Measurements from ENCODE around the gene SMAD7. TPM values are rescaled to one million over a fixed set of nuclear protein-coding genes. Genes with fewer than 3 reads are reported as not detected.
A peak's percentile ranks its signal among the peaks of the same experiment; 100 is the strongest.

The SMAD7 gene
- total and polyA plus RNA-seq, 8 donors, result 4.2 to 22.4 (median 6.8) TPM

- Histone ChIP-seq H3K4me3 (no peak overlapping the region), H3K27ac (peak overlapping the region in 1 of 4 donors; percentile 48), H3K9me3 (no peaks in the 10 kb centered on the region), H3K27me3 (no peaks in the 10 kb centered on the region), H3K36me3 (no peaks in the 10 kb centered on the region), H3K4me1 (peaks cover 0 to 11% (median 1%) of the 10 kb centered on the region in 3 donors)
- FAIRE-seq (no peak), DNase-seq (peak in 1 of 6 donors; percentile 43), ATAC-seq (no peak)
- no peak for TF ChIP-seq CTCF (IDR thresholded peaks at IDR 0.05)
- intact Hi-C loops (cut with DNase I), result no loop called here
- WGBS, 2 donors, result 87 to 97% methylated on average over 5 of the region's 5 CpGs
These were observed 53.2 kb downstream of the SMAD7 start for GRCh38 chr18:48897531-48897930.

- TF ChIP-seq CTCF (IDR thresholded peaks at IDR 0.05), result no peak
- peaks cover 0 to 6% (median 0%) of the 10 kb centered on the region in 3 donors for H3K4me1 ChIP-seq
- no peaks in the 10 kb centered on the region for H3K9me3 ChIP-seq
- 91 to 97% methylated on average over 9 of the region's 9 CpGs for WGBS, 2 donors
- no peaks in the 10 kb centered on the region for H3K36me3 ChIP-seq
- intact Hi-C loops (cut with DNase I), result no loop called here
- no peaks in the 10 kb centered on the region for H3K27me3 ChIP-seq
- peak overlapping the region in 1 of 4 donors; percentile 48 for H3K27ac ChIP-seq
- ATAC-seq (peak in 3 of 4 donors; percentile 50 to 81 (median 71)), DNase-seq (peak in 2 of 6 donors; percentile 56 to 68), FAIRE-seq (no peak)
- H3K4me3 ChIP-seq, result no peak overlapping the region
These were observed 53.8 kb downstream of the SMAD7 start for GRCh38 chr18:48896875-48897511.

GRCh38 chr18:48896326-48896874 is 54.4 kb downstream of the SMAD7 start:
- no peak overlapping the region for H3K4me3 ChIP-seq
- no peaks in the 10 kb centered on the region for H3K36me3 ChIP-seq
- TF ChIP-seq CTCF (IDR thresholded peaks at IDR 0.05), result no peak
- H3K27me3 ChIP-seq, result no peaks in the 10 kb centered on the region
- FAIRE-seq (no peak), ATAC-seq (no peak), DNase-seq (no peak)
- H3K9me3 ChIP-seq, result no peaks in the 10 kb centered on the region
- intact Hi-C loops (cut with DNase I), result no loop called here
- peaks cover 0 to under 1% (median 0%) of the 10 kb centered on the region in 3 donors for H3K4me1 ChIP-seq
- peak overlapping the region in 1 of 4 donors; percentile 28 for H3K27ac ChIP-seq
- 87 to 94% methylated on average over 8 of the region's 8 CpGs for WGBS, 2 donors

GRCh38 chr18:48894799-48895346 is 55.9 kb downstream of the SMAD7 start:
- ATAC-seq, result no peak
- H3K27ac ChIP-seq, result no peak overlapping the region
- no peaks in the 10 kb centered on the region for H3K27me3 ChIP-seq
- intact Hi-C loops (cut with DNase I), result no loop called here
- H3K4me3 ChIP-seq, result no peak overlapping the region
- H3K36me3 ChIP-seq, result no peaks in the 10 kb centered on the region
- H3K4me1 ChIP-seq, result no peaks in the 10 kb centered on the region
- H3K9me3 ChIP-seq, result no peaks in the 10 kb centered on the region
- FAIRE-seq, result no peak
- TF ChIP-seq CTCF (IDR thresholded peaks at IDR 0.05), result no peak
- WGBS, 2 donors, result 91 to 92% methylated on average over 5 of the region's 5 CpGs
- peak in 1 of 6 donors; percentile 6 for DNase-seq
